HFFc6 (cell line): Measurements from ENCODE around the gene AQP9. TPM values are rescaled to one million over a fixed set of nuclear protein-coding genes. Genes with fewer than 3 reads are reported as not detected.
"Not testable (repeated sequence)": the region's sequence is repeated elsewhere in the genome, so short reads cannot be mapped to it uniquely, and the experiment has no call there.

Experiments
- DNase-seq: peaks from one replicate; pipeline ENCODE4 v3.0.0-alpha.2; 2018
- H3K27ac Mint-ChIP-seq: 2 replicates; pipeline ENCODE4 v1.8.0; 2020; ENCODE audit warnings: mild to moderate bottlenecking, mixed read lengths
- H3K27me3 Mint-ChIP-seq: 2 replicates; pipeline ENCODE4 v1.8.0; 2021; ENCODE audit warnings: mild to moderate bottlenecking, moderate library complexity, mixed read lengths; ENCODE audit not compliant: insufficient read depth
- H3K36me3 Mint-ChIP-seq: 2 replicates; pipeline ENCODE4 v1.8.0; 2021; ENCODE audit warnings: low read depth, mixed read lengths
- H3K4me1 Mint-ChIP-seq: 2 replicates; pipeline ENCODE4 v1.8.0; 2020; ENCODE audit warnings: low read depth, mixed read lengths
- H3K4me3 Mint-ChIP-seq: 2 replicates; pipeline ENCODE4 v1.8.0; 2020; ENCODE audit warnings: mild to moderate bottlenecking, moderate library complexity, mixed read lengths
- H3K9me3 Mint-ChIP-seq: 2 replicates; pipeline ENCODE4 v1.8.0; 2020; ENCODE audit warnings: mild to moderate bottlenecking, mixed read lengths
- total RNA-seq, 6 experiments: library from RNA; stranded (reverse); fragmentation: NEBNext Ultra II Directional; extraction: Animal tissue kit (Norgen Biotek cat#: 25700); gene quantifications; 2 replicates in 1 of 6; 3 replicates in 5 of 6; pipeline ENCODE4 v1.2.3, GENCODE V29; 2021
- TF ChIP-seq, protein P1 (sequence below): fragments of 200-600 bp; sonication (generic); IDR thresholded peaks from 2 replicates; pipeline ENCODE4 v1.5.0; 2021; ENCODE audit warnings: antibody characterized with exemption, mild to moderate bottlenecking

The AQP9 gene
- total RNA-seq, 6 experiments from 2014 or later = not detected

DNA sequence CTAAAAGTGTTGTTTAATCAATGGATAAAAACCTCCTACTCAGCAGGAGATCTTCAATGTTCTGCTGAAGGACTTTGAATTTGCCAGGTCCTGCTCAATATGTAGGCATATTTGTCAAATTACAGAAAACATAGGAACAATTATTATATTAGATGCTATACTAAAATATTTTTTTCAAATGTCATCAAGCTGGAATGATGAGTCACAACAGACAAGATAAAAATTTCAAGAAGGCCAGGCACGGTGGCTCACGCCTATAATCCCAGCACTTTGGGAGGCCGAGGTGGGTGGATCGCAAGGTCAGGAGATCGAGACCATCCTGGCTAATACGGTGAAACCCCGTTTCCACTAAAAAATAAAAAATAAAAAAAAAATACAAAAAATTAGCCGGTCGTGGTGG, 68.0 kb downstream of the AQP9 start:
- no peak overlapping the region for H3K27ac Mint-ChIP-seq
- H3K4me1 Mint-ChIP-seq = peaks cover 70% of the 10 kb centered on the region
- H3K36me3 Mint-ChIP-seq = no peaks in the 10 kb centered on the region
- no peaks in the 10 kb centered on the region for H3K9me3 Mint-ChIP-seq
- H3K4me3 Mint-ChIP-seq = no peak overlapping the region
- TF ChIP-seq, protein P1, sequence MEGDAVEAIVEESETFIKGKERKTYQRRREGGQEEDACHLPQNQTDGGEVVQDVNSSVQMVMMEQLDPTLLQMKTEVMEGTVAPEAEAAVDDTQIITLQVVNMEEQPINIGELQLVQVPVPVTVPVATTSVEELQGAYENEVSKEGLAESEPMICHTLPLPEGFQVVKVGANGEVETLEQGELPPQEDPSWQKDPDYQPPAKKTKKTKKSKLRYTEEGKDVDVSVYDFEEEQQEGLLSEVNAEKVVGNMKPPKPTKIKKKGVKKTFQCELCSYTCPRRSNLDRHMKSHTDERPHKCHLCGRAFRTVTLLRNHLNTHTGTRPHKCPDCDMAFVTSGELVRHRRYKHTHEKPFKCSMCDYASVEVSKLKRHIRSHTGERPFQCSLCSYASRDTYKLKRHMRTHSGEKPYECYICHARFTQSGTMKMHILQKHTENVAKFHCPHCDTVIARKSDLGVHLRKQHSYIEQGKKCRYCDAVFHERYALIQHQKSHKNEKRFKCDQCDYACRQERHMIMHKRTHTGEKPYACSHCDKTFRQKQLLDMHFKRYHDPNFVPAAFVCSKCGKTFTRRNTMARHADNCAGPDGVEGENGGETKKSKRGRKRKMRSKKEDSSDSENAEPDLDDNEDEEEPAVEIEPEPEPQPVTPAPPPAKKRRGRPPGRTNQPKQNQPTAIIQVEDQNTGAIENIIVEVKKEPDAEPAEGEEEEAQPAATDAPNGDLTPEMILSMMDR = no peak
- H3K27me3 Mint-ChIP-seq = peaks cover 4% of the 10 kb centered on the region; the same call in 1 of the 2 replicates
- no peak for DNase-seq

GRCh38 chr15:58208217-58208616, 70.0 kb downstream of the AQP9 start:
- not testable (repeated sequence) for H3K4me3 Mint-ChIP-seq, H3K27me3 Mint-ChIP-seq, H3K36me3 Mint-ChIP-seq, H3K27ac Mint-ChIP-seq, H3K9me3 Mint-ChIP-seq, DNase-seq
- peaks cover 53% of the 10 kb centered on the region for H3K4me1 Mint-ChIP-seq

DNA sequence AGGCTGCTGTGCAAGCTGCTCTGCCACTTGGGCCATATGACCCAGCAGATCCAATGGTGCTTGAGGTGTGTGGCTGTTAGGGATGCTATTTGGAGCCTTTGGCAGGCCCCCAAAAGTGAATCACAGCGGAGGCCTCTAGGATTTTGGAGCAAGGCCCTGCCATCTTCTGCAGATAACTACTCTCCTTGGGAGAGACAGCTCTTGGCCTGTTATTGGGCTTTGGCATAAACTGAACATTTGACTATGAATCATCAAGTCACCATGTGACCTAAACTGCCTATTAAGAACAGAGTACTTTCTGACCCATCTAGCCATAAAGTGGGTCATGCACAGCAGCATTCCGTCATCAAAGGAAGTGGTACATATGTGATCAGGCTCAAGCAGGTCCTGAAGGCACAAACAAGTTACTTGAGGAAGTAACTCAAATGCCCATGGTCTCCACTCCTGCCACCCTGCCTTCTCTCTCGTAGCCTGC, 70.9 kb downstream of the AQP9 start:
- peak; percentile 94 for DNase-seq
- H3K27ac Mint-ChIP-seq = peak overlapping the region; percentile 57; the same call in 1 of the 2 replicates
- peaks cover 45% of the 10 kb centered on the region for H3K4me1 Mint-ChIP-seq
- not testable (repeated sequence) for H3K9me3 Mint-ChIP-seq, H3K4me3 Mint-ChIP-seq, H3K36me3 Mint-ChIP-seq, H3K27me3 Mint-ChIP-seq

DNA sequence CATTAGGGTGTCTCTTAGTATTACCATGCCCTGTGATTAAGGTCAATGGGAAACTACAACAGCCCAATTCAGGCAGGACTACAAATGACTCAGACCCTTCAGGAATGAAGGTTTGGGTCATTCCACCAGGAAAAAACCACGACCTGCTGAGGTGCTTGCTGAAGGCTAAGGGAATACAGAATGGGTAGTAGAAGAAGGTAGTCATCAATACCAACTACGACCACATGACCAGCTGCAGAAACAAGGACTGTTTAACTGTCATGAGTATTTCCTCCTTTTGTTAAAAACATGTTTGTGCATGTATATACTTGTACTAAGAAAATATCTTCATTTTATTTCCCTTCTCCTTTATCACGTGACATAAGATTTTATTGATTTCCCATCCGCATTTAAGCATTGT, 71.8 kb downstream of the AQP9 start:
- peak overlapping the region; percentile 57; the same call in 1 of the 2 replicates for H3K27ac Mint-ChIP-seq
- not testable (repeated sequence) for H3K9me3 Mint-ChIP-seq, H3K4me3 Mint-ChIP-seq, H3K36me3 Mint-ChIP-seq, H3K27me3 Mint-ChIP-seq
- peaks cover 35% of the 10 kb centered on the region for H3K4me1 Mint-ChIP-seq
- peak; percentile 16 for DNase-seq

DNA sequence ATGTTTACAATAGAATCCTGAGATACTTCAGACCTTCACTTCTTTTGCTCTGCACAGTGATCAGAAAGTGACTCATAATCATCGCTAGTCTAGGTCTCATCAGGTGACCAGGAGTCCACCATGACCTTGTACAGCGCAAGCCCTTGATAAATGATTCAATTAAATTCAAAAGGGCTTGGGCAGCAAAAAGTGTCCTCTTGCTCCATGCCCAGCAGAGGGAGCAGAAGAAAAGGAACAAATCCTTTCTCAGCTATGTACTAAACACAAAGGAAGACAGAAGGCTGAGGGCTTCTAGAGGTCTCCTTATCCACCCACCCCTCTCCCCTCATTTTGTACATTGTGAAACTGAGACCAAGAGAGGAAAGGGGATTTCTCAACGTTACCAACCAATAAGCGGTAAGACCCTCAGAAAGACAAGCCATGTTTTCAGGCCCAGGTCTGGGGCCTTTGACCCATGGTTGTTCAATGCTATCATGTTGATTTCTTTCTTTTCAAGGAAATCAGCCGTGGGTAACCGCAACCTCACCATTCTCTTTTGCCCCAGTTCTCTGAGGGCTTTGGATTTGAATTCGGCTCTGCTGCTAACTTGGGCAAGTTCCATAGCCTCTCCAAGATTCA, 74.8 kb downstream of the AQP9 start:
- H3K27ac Mint-ChIP-seq = no peak overlapping the region

DNA sequence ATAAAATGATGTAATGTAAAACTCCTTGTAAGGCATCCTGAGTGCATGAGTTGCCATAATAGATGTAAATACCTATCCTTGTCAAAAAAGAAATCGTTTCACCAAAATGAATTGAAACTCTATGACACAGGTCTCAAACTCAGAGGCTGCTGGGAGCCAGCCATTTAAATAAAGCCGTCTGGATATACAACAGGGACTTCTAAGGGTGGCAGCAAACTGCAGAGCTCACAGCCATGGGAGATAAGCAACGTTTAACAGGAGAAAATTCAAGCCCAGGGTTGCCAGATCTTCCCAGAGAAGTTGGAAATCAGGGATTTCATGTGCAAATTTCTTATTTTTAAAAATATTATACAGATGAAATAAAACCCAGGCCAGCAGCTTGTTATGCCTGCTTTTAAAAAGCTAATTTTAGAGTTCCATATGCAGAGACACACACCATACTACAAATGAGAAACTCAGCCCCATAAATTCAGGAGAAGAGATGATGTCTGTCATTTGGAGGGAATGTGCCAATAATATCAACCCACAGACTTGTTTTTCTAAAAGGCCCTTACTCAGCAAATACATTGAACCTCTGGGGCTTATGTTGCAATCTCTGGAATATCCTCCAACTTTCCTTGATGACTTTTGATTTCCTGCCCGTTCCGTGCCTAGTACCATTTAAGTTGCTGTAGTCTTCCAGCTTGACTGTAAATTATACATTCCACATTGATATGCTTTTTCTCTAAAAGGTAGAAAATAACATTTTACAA, 75.6 kb downstream of the AQP9 start:
- Mint-ChIP-seq H3K27me3 (no peaks in the 10 kb centered on the region; the same call in 1 of the 2 replicates), H3K36me3 (no peaks in the 10 kb centered on the region), H3K27ac (no peak overlapping the region), H3K4me1 (peaks cover 19% of the 10 kb centered on the region), H3K9me3 (no peaks in the 10 kb centered on the region), H3K4me3 (no peak overlapping the region)
- TF ChIP-seq, protein P1 = no peak
- no peak for DNase-seq

More for the DNA sequence above, 74.8 kb downstream of the AQP9 start:
- no peaks in the 10 kb centered on the region; the same call in 1 of the 2 replicates for H3K27me3 Mint-ChIP-seq
- DNase-seq = peak; percentile 48
- no peak overlapping the region for H3K4me3 Mint-ChIP-seq
- TF ChIP-seq, protein P1 = peak; percentile 76
- H3K9me3 Mint-ChIP-seq = no peaks in the 10 kb centered on the region
- no peaks in the 10 kb centered on the region for H3K36me3 Mint-ChIP-seq
- H3K4me1 Mint-ChIP-seq = peaks cover 26% of the 10 kb centered on the region
